ENCODE results near the gene XYLT1. TPM values are rescaled to one million over a fixed set of nuclear protein-coding genes. Genes with fewer than 3 reads are reported as not detected.

The XYLT1 gene
- 23.1 and 29.3 TPM in 2 replicates for total RNA-seq

DNA sequence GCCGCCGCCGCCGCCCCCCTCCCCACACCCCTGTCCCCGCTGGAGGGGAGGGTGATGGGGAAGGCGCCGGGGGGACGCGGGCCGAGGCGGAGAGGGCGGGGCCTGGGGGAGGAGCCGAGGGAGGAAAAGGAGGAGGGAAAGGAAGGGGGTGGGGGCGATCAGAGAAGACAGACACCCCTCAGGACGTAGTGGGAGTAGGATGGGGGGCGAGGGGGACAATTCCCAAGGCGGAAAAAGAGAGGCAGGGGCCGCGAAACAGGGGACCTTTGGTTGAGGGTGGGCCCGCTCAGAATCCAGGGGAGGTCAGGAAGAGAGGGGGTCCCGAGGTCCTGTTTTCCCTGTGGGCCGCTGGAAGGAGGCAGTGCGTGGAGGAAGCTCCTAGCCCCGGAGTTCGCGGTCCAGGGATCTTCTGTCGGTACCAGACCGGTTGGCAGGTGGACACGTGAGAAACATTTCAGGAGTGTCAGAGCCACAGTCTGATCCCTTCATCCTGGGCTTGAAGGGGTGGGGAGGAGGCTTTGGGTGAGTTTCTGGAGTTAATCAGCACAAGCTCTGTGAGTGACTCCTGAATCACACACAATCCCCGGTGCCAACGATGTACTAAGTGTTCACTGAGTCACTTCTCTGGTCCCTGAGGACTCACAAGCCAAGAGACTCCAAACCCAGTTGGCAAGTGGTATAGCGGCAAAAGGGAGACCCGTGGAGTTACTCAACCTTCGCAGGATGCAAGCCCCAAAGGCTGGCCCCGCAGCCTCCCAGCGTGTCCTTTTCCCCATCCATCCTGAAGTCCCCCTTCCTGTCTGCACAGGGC, at the start of gene XYLT1:
Gene XYLT1 (minus strand): TSS at position 53 of the 811 bp plus-strand sequence. CDS start 164 bp downstream, outside the sequence.

Data from smooth muscle cell of trachea (primary cell).